OCI-LY3 (cell line): Measurements from ENCODE around the gene ARHGEF6.

ENCODE experiments used
- H2AFZ ChIP-seq: fragments of 200-600, 300-600 bp; shearing (Covaris generic); 2 replicates; pipeline ENCODE4 v1.6.0; 2014; ENCODE audit warnings: antibody characterized with exemption, low read depth, low read length
- H3K27ac ChIP-seq: fragments of 200-600, 300-600 bp; sonication (generic); 2 replicates; pipeline ENCODE4 v1.5.1; 2014; ENCODE audit warnings: mild to moderate bottlenecking, low read length, moderate library complexity, mixed read lengths
- H3K27me3 ChIP-seq: fragments of 200-600, 300-600 bp; sonication (generic); 2 replicates; pipeline ENCODE4 v1.6.1; 2014; ENCODE audit warnings: low read depth, low read length, mixed read lengths
- H3K36me3 ChIP-seq: fragments of 200-600, 300-600 bp; sonication (generic); replicated peaks from 2 replicates; pipeline ENCODE3; 2014; ENCODE audit warnings: low read depth, low read length, mixed read lengths
- H3K4me1 ChIP-seq: fragments of 300-600, 200-600 bp; sonication (generic); 2 replicates; pipeline ENCODE4 v1.6.1; 2014; ENCODE audit warnings: low read length, mixed read lengths
- H3K4me2 ChIP-seq: fragments of 200-600, 300-600 bp; sonication (generic); 2 replicates; pipeline ENCODE4 v1.6.1; 2014; ENCODE audit warnings: low read length, mixed read lengths
- H3K4me3 ChIP-seq: fragments of 300-600, 200-600 bp; sonication (generic); 2 replicates; pipeline ENCODE4 v1.5.1; 2014; ENCODE audit warnings: antibody characterized with exemption, mild to moderate bottlenecking, low read length, moderate library complexity
- H3K79me2 ChIP-seq: fragments of 300-600, 200-600 bp; shearing (Covaris generic); 2 replicates; pipeline ENCODE4 v1.6.1; 2014; ENCODE audit warnings: mild to moderate bottlenecking, low read length, mixed read lengths
- H3K9ac ChIP-seq: fragments of 300-600, 200-600 bp; shearing (Covaris generic); 2 replicates; pipeline ENCODE4 v1.6.0; 2014; ENCODE audit warnings: mild to moderate bottlenecking, low read length, moderate library complexity
- H3K9me3 ChIP-seq: fragments of 200-600, 300-600 bp; shearing (Covaris generic); 2 replicates; pipeline ENCODE4 v1.6.1; 2014; ENCODE audit warnings: low read length, mixed read lengths; ENCODE audit not compliant: insufficient read depth
- H4K20me1 ChIP-seq: fragments of 200-600, 300-600 bp; sonication (generic); 2 replicates; pipeline ENCODE4 v1.6.1; 2016; ENCODE audit warnings: low read length, mixed read lengths; ENCODE audit not compliant: insufficient read depth
- EZH2phosphoT487 ChIP-seq: fragments of 200-600 bp; shearing (Covaris generic); IDR thresholded peaks from 2 replicates; pipeline ENCODE4 v1.6.1; 2018; ENCODE audit warnings: antibody characterized with exemption, mixed run types, low read depth
- TF ChIP-seq, protein P1 (sequence below): fragments of 200-600, 300-600 bp; sonication (generic); IDR thresholded peaks from 2 replicates; pipeline ENCODE4 v1.5.1; 2014; ENCODE audit warnings: antibody characterized with exemption, low read length, low read depth

Gene ARHGEF6

DNA sequence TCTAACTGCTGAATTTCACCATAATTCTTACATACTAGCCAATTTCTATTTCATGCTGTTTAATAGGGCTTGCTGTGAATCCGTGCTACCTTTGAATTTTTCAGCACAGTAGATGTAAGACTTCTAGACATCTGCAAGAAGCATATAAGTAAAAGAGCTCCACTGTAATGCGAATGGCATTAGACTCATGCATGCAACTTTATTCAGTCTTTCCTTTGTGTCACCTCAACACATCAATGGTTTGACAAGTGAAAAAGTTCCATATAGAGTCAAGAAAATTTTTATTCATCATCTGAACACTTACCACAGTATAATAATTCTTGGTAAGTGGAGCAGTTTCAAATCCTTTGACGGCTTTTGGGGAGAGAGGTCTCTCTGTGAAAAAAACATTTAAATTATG is 48.9 kb downstream of the ARHGEF6 start:
- no peaks in the 10 kb centered on the region for H3K27me3 ChIP-seq
- TF ChIP-seq, protein P1, sequence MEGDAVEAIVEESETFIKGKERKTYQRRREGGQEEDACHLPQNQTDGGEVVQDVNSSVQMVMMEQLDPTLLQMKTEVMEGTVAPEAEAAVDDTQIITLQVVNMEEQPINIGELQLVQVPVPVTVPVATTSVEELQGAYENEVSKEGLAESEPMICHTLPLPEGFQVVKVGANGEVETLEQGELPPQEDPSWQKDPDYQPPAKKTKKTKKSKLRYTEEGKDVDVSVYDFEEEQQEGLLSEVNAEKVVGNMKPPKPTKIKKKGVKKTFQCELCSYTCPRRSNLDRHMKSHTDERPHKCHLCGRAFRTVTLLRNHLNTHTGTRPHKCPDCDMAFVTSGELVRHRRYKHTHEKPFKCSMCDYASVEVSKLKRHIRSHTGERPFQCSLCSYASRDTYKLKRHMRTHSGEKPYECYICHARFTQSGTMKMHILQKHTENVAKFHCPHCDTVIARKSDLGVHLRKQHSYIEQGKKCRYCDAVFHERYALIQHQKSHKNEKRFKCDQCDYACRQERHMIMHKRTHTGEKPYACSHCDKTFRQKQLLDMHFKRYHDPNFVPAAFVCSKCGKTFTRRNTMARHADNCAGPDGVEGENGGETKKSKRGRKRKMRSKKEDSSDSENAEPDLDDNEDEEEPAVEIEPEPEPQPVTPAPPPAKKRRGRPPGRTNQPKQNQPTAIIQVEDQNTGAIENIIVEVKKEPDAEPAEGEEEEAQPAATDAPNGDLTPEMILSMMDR: no peak
- TF ChIP-seq EZH2phosphoT487: no peak
- no peaks in the 10 kb centered on the region for H3K36me3 ChIP-seq
- no peak overlapping the region for H3K27ac ChIP-seq
- H3K9me3 ChIP-seq: no peaks in the 10 kb centered on the region
- no peak overlapping the region for H3K4me3 ChIP-seq
- H4K20me1 ChIP-seq: no peaks in the 10 kb centered on the region
- H3K9ac ChIP-seq: no peak overlapping the region
- no peaks in the 10 kb centered on the region for H3K79me2 ChIP-seq
- H2AFZ ChIP-seq: no peak overlapping the region
- H3K4me2 ChIP-seq: no peak overlapping the region
- H3K4me1 ChIP-seq: no peaks in the 10 kb centered on the region

DNA sequence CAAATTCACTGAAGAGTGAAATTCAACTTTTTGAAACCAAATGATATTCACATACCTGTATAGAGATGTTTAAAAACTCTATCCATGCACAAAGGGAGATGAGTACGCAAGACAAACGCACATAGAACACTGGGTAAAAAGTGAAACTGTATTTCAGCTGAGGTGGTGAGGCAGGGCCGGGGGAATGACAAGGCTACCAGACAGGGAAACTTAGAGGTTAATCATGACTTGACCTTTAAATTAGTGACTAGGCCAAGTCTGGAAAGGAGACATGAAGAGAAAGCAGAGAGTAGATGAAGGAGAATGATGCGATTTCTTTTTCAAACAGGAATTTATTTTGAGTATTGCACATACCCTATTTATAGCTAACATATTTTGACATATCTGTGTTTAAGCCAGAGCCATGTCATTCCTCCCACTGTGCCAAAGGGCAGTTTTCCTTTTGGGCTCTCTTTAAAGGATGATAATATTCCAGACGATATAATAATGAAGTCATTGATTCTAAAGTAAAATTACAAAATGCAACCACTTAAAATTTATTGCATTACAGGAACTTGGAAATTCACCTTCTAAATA is 49.4 kb downstream of the ARHGEF6 start:
- no peaks in the 10 kb centered on the region for H4K20me1 ChIP-seq
- no peak overlapping the region for H2AFZ ChIP-seq
- TF ChIP-seq EZH2phosphoT487: no peak
- TF ChIP-seq, protein P1: no peak
- no peaks in the 10 kb centered on the region for H3K79me2 ChIP-seq
- H3K9ac ChIP-seq: no peak overlapping the region
- no peaks in the 10 kb centered on the region for H3K9me3 ChIP-seq
- no peak overlapping the region for H3K27ac ChIP-seq
- no peaks in the 10 kb centered on the region for H3K4me1 ChIP-seq
- H3K36me3 ChIP-seq: no peaks in the 10 kb centered on the region
- no peak overlapping the region for H3K4me2 ChIP-seq
- H3K27me3 ChIP-seq: no peaks in the 10 kb centered on the region
- no peak overlapping the region for H3K4me3 ChIP-seq

GRCh38 chrX:136728393-136728792 is 52.3 kb downstream of the ARHGEF6 start:
- no peaks in the 10 kb centered on the region for H3K9me3 ChIP-seq
- H3K36me3 ChIP-seq: no peaks in the 10 kb centered on the region
- H3K9ac ChIP-seq: no peak overlapping the region
- no peaks in the 10 kb centered on the region for H3K4me1 ChIP-seq
- TF ChIP-seq, protein P1: no peak
- no peak for TF ChIP-seq EZH2phosphoT487
- H3K27me3 ChIP-seq: no peaks in the 10 kb centered on the region
- no peaks in the 10 kb centered on the region for H4K20me1 ChIP-seq
- no peak overlapping the region for H2AFZ ChIP-seq
- no peaks in the 10 kb centered on the region for H3K79me2 ChIP-seq
- no peak overlapping the region for H3K4me2 ChIP-seq
- no peak overlapping the region for H3K27ac ChIP-seq
- H3K4me3 ChIP-seq: no peak overlapping the region

DNA sequence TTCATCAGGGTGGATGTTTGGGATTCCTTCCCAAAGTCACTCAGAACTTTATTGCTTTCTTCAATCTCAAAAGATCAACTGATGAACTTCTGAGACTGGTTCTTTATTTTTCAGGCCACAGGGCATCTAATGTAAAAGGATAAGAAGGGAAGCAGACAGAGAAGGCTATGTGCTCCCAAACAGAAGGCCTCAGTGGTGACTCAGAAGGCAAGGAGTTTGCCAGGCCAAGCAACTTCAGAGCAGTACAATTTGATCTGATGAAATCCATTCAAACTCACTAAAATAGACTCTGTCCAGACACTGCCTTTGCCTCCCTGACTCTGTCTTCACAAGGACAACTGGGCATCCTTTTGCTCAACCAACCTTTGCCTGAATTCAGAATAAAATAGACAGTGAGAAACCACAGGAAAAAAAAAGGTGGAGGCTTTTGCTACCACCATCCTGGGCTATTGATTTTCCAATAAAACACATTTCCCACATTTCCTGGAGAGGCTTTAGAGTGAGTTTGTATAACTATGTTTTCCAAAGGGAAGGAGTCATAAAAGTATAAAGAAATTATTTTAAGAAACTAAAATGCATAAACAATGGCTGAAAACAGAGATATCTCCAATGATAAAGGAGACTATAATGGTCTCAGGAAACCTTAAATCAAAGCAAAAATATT is 55.2 kb downstream of the ARHGEF6 start:
- no peak overlapping the region for H3K4me2 ChIP-seq
- H2AFZ ChIP-seq: no peak overlapping the region
- no peak overlapping the region for H3K9ac ChIP-seq
- no peaks in the 10 kb centered on the region for H3K4me1 ChIP-seq
- TF ChIP-seq, protein P1: no peak
- no peak for TF ChIP-seq EZH2phosphoT487
- H3K36me3 ChIP-seq: no peaks in the 10 kb centered on the region
- H3K4me3 ChIP-seq: no peak overlapping the region
- no peaks in the 10 kb centered on the region for H3K79me2 ChIP-seq
- H3K27me3 ChIP-seq: no peaks in the 10 kb centered on the region
- no peaks in the 10 kb centered on the region for H4K20me1 ChIP-seq
- H3K9me3 ChIP-seq: no peaks in the 10 kb centered on the region
- H3K27ac ChIP-seq: no peak overlapping the region
